Loucy (cell line): ENCODE results near the gene PARP12.

Experiments
- EZH2phosphoT487 ChIP-seq: fragments of 200-600 bp; IDR thresholded peaks from 2 replicates; pipeline ENCODE4 v1.6.1; 2018; ENCODE audit warnings: antibody characterized with exemption, mild to moderate bottlenecking, moderate library complexity, borderline replicate concordance
- TF ChIP-seq, protein P1 (sequence below): fragments of 200-600 bp; sonication (generic); conservative IDR thresholded peaks from 2 replicates; pipeline ENCODE4 v1.5.1; 2014; ENCODE audit warnings: mild to moderate bottlenecking, antibody characterized with exemption, low read length

DNA sequence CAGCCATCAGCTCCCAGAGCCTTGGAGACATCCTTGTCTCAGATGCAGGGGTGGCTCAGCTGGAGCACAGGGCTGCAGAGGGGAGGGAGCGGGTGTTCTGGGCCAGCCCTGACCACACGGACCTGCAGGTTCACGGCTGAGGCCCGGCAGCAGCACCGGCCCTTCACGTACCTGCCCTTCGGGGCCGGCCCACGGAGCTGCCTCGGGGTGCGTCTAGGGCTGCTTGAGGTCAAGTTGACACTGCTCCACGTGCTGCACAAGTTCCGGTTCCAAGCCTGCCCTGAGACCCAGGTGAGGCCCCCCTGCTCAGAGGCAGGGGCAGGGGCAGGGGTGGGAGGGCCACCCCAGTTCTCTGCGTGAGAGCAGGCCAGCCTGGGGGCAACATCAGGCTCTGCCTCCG, 45.2 kb downstream of the PARP12 start:
- TF ChIP-seq, protein P1, sequence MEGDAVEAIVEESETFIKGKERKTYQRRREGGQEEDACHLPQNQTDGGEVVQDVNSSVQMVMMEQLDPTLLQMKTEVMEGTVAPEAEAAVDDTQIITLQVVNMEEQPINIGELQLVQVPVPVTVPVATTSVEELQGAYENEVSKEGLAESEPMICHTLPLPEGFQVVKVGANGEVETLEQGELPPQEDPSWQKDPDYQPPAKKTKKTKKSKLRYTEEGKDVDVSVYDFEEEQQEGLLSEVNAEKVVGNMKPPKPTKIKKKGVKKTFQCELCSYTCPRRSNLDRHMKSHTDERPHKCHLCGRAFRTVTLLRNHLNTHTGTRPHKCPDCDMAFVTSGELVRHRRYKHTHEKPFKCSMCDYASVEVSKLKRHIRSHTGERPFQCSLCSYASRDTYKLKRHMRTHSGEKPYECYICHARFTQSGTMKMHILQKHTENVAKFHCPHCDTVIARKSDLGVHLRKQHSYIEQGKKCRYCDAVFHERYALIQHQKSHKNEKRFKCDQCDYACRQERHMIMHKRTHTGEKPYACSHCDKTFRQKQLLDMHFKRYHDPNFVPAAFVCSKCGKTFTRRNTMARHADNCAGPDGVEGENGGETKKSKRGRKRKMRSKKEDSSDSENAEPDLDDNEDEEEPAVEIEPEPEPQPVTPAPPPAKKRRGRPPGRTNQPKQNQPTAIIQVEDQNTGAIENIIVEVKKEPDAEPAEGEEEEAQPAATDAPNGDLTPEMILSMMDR: no peak
- no peak for TF ChIP-seq EZH2phosphoT487
